ENCODE measurements around the gene TXLNG. TPM values are rescaled to one million over a fixed set of nuclear protein-coding genes. Genes with fewer than 3 reads are reported as not detected.
A peak's percentile ranks its signal among the peaks of the same experiment; 100 is the strongest.
"Not testable (repeated sequence)": the region's sequence is repeated elsewhere in the genome, so short reads cannot be mapped to it uniquely, and the experiment has no call there.

Gene TXLNG
- total and polyA plus RNA-seq, 3 donors from 2014 or later = 9.2 to 14.0 (median 13.7) TPM

GRCh38 chrX:16771483-16772398 lies 14.5 kb upstream of the TXLNG start:
- Histone ChIP-seq H3K4me1 (no peaks in the 10 kb centered on the region), H3K9me3 (no peaks in the 10 kb centered on the region), H3K36me3 (ENCODE audit: low read depth, missing control alignments) (no peaks in the 10 kb centered on the region), H3K4me3 (no peak overlapping the region), H3K27me3 (no peaks in the 10 kb centered on the region), H3K27ac (no peak overlapping the region)
- DNase-seq = no peak
- intact Hi-C loops (cut with DNase I; ENCODE audit: low total_unique reads) = no loop called here
- no peak for TF ChIP-seq POLR2A (IDR thresholded peaks at IDR 0.05)
- TF ChIP-seq CTCF (IDR thresholded peaks at IDR 0.05) = no peak
- WGBS, 2 donors = 39 to 54% methylated on average over 16 of the region's 16 CpGs

GRCh38 chrX:16772460-16772859 lies 13.8 kb upstream of the TXLNG start:
- H3K4me1 ChIP-seq = no peaks in the 10 kb centered on the region
- no peak overlapping the region for H3K4me3 ChIP-seq
- TF ChIP-seq CTCF (IDR thresholded peaks at IDR 0.05) (no peak), POLR2A (IDR thresholded peaks at IDR 0.05) (no peak)
- H3K27me3 ChIP-seq = no peaks in the 10 kb centered on the region
- peak; percentile 35 for DNase-seq
- intact Hi-C loops (cut with DNase I; ENCODE audit: low total_unique reads) = no loop called here
- H3K36me3 ChIP-seq (ENCODE audit: low read depth, missing control alignments) = no peaks in the 10 kb centered on the region
- WGBS, 2 donors = 42 to 67% methylated on average over 6 of the region's 6 CpGs
- no peaks in the 10 kb centered on the region for H3K9me3 ChIP-seq
- no peak overlapping the region for H3K27ac ChIP-seq

GRCh38 chrX:16774746-16775145 lies 11.5 kb upstream of the TXLNG start:
- TF ChIP-seq CTCF (IDR thresholded peaks at IDR 0.05) = no peak
- TF ChIP-seq POLR2A (IDR thresholded peaks at IDR 0.05) = no peak
- Histone ChIP-seq H3K27me3 (no peaks in the 10 kb centered on the region), H3K27ac (no peak overlapping the region), H3K4me3 (no peak overlapping the region), H3K9me3 (no peaks in the 10 kb centered on the region), H3K36me3 (ENCODE audit: low read depth, missing control alignments) (no peaks in the 10 kb centered on the region), H3K4me1 (no peaks in the 10 kb centered on the region)
- intact Hi-C loops (cut with DNase I; ENCODE audit: low total_unique reads) = no loop called here
- DNase-seq = no peak
- WGBS, 2 donors = 89 to 97% methylated on average over 2 of the region's 2 CpGs

GRCh38 chrX:16778545-16778944 lies 7.7 kb upstream of the TXLNG start:
- H3K27me3 ChIP-seq = no peaks in the 10 kb centered on the region
- no peak for TF ChIP-seq CTCF (IDR thresholded peaks at IDR 0.05)
- TF ChIP-seq POLR2A (IDR thresholded peaks at IDR 0.05) = no peak
- no peaks in the 10 kb centered on the region for H3K4me1 ChIP-seq
- H3K27ac ChIP-seq = no peak overlapping the region
- no peak for DNase-seq
- no peaks in the 10 kb centered on the region for H3K36me3 ChIP-seq (ENCODE audit: low read depth, missing control alignments)
- no peaks in the 10 kb centered on the region for H3K9me3 ChIP-seq
- intact Hi-C loops (cut with DNase I; ENCODE audit: low total_unique reads) = no loop called here
- no peak overlapping the region for H3K4me3 ChIP-seq

- no peak for DNase-seq
- intact Hi-C loops (cut with DNase I; ENCODE audit: low total_unique reads) = no loop called here
- no peak overlapping the region for H3K27ac ChIP-seq
These were observed 7.3 kb upstream of the TXLNG start for GRCh38 chrX:16778993-16779392.

GRCh38 chrX:16779815-16780214 lies 6.5 kb upstream of the TXLNG start:
- DNase-seq; H3K4me3 ChIP-seq; H3K9me3 ChIP-seq; H3K4me1 ChIP-seq; H3K36me3 ChIP-seq (ENCODE audit: low read depth, missing control alignments); intact Hi-C loops (cut with DNase I; ENCODE audit: low total_unique reads); H3K27ac ChIP-seq; H3K27me3 ChIP-seq: not testable (repeated sequence)
- 72 to 85% methylated on average over 2 of the region's 2 CpGs for WGBS, 2 donors

More at GRCh38 chrX:16778993-16779392, 7.3 kb upstream of the TXLNG start:
- Histone ChIP-seq H3K36me3 (ENCODE audit: low read depth, missing control alignments) (no peaks in the 10 kb centered on the region), H3K4me3 (no peak overlapping the region), H3K27me3 (no peaks in the 10 kb centered on the region), H3K9me3 (no peaks in the 10 kb centered on the region), H3K4me1 (no peaks in the 10 kb centered on the region)
- no peak for TF ChIP-seq CTCF (IDR thresholded peaks at IDR 0.05)
- TF ChIP-seq POLR2A (IDR thresholded peaks at IDR 0.05) = no peak

All from testis (tissue), 3 donors.